Measurements from ENCODE around the gene CCDC57.
"Not testable (repeated sequence)": the region's sequence is repeated elsewhere in the genome, so short reads cannot be mapped to it uniquely, and the experiment has no call there.

The CCDC57 gene

GRCh38 chr17:82175951-82176350 is 36.7 kb downstream of the CCDC57 start:
- Histone ChIP-seq H3K4me3 (ENCODE audit: low read length) (no peak overlapping the region), H3K27ac (ENCODE audit: low read depth, low read length) (no peak overlapping the region), H3K36me3 (ENCODE audit: insufficient read depth, low read length) (peaks cover 12% of the 10 kb centered on the region; the same call in 1 of the 2 replicates), H3K27me3 (ENCODE audit: insufficient read depth, low read length) (peaks cover 95% of the 10 kb centered on the region), H3K9me3 (ENCODE audit: insufficient read depth, low read depth, low read length) (no peaks in the 10 kb centered on the region), H3K9ac (ENCODE audit: low read depth, low read length) (no peak overlapping the region), H3K4me1 (ENCODE audit: insufficient read depth, low read length) (peaks cover 23% of the 10 kb centered on the region)
- 80% methylated on average over 4 of the region's 4 CpGs for WGBS

- 7% methylated on average over 10 of the region's 10 CpGs for WGBS
- Histone ChIP-seq H3K9me3 (ENCODE audit: insufficient read depth, low read depth, low read length) (no peaks in the 10 kb centered on the region), H3K36me3 (ENCODE audit: insufficient read depth, low read length) (peaks cover 16% of the 10 kb centered on the region; the same call in 1 of the 2 replicates), H3K27me3 (ENCODE audit: insufficient read depth, low read length) (peaks cover 96% of the 10 kb centered on the region), H3K4me1 (ENCODE audit: insufficient read depth, low read length) (peaks cover 23% of the 10 kb centered on the region), H3K4me3 (ENCODE audit: low read length) (peak overlapping the region; percentile 16; the same call in 1 of the 2 replicates), H3K27ac (ENCODE audit: low read depth, low read length) (peak overlapping the region; percentile 57; the same call in 1 of the 2 replicates), H3K9ac (ENCODE audit: low read depth, low read length) (no peak overlapping the region)
Observed at GRCh38 chr17:82175201-82175600, 37.4 kb downstream of the CCDC57 start.

DNA sequence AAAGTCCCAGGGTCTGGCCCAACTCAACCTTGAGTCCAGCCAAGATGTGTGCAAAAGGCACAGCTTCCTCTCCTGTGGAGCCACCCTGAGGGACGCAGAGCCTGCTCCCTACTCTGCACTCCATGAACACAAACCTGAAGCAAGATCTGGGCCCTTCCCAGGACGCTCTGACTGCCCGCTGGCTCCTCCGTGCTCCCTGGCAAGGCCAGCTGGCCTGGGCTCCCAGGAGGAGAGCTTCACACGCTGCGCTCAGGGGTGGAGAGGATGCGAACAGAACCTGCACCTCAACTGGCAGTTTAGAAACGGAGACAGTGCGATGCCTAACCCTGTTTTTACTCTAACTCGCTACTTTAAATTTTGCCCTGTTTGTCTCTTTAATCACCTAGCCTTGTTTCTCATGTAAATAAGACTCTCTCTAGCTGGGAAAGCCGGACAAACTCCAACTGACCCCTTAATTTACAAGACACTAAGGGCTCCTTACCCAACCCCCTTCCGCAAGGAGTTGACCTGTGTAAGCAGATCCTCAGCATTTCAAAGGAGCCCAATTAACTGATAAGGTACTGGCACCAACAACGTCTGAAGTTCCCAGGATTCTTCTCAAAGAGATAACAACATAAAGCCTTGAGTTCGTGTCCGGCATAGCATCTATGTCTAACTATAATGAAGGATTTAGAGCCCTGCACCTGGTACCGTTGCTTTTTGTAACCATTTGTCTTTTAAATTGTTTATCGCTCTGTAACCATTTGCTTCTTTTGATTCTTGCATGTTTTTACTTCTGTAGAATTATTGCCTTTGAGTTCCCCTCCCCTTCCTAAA is 38.4 kb downstream of the CCDC57 start:
- Histone ChIP-seq H3K36me3 (ENCODE audit: insufficient read depth, low read length) (peaks cover 16% of the 10 kb centered on the region; the same call in 1 of the 2 replicates), H3K27me3 (ENCODE audit: insufficient read depth, low read length) (peaks cover 96% of the 10 kb centered on the region), H3K27ac (ENCODE audit: low read depth, low read length) (peak overlapping the region; percentile 82; the same call in 1 of the 2 replicates), H3K4me3 (ENCODE audit: low read length) (peak overlapping the region; percentile 16; the same call in 1 of the 2 replicates), H3K4me1 (ENCODE audit: insufficient read depth, low read length) (peaks cover 23% of the 10 kb centered on the region)
- H3K9ac ChIP-seq (ENCODE audit: low read depth, low read length); H3K9me3 ChIP-seq (ENCODE audit: insufficient read depth, low read depth, low read length): not testable (repeated sequence)
- WGBS = 2% methylated on average over 17 of the region's 17 CpGs

DNA sequence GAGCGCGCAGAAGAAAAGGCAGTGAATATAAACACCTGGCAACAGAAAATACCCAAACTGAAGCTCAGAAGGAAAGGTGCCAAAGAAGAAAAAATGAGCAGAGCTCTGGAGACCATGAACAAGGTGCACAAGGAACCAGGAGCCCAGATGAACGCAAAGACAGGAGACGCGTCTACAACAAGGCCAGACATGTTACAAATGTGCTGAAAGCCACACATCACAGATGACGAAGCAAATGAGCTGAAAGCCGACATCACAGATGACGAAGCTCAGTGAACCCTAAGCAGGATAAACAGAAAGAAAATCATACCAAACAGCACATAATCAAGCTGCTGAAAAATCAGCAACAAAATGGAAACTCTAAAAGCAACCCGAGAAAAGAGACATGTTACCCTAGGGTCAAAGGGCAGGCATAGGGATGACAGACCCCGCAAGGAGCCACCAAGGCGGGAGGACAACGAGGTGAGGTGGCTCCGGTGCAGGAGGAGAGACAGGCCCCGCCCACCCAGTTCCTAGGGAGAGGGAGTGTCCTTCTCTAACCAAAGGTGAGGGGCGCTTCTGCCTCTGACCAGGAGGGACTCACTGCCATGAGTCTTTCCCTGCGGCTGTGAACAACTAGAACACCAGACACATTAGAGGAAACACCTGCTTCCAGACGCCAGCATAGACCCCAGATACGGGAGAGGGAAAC is 39.1 kb downstream of the CCDC57 start:
- H3K27me3 ChIP-seq (ENCODE audit: insufficient read depth, low read length) = peaks cover 89% of the 10 kb centered on the region
- WGBS = 33% methylated on average over 18 of the region's 18 CpGs

GRCh38 chr17:82172486-82173160 is 40.0 kb downstream of the CCDC57 start:
- H3K4me3 ChIP-seq (ENCODE audit: low read length) = no peak overlapping the region
- H3K27me3 ChIP-seq (ENCODE audit: insufficient read depth, low read length) = peaks cover 84% of the 10 kb centered on the region
- WGBS = 63% methylated on average over 18 of the region's 18 CpGs
- H3K9me3 ChIP-seq (ENCODE audit: insufficient read depth, low read depth, low read length) = no peaks in the 10 kb centered on the region
- no peak overlapping the region for H3K27ac ChIP-seq (ENCODE audit: low read depth, low read length)
- peaks cover 23% of the 10 kb centered on the region for H3K4me1 ChIP-seq (ENCODE audit: insufficient read depth, low read length)
- H3K9ac ChIP-seq (ENCODE audit: low read depth, low read length) = no peak overlapping the region
- H3K36me3 ChIP-seq (ENCODE audit: insufficient read depth, low read length) = peaks cover 13% of the 10 kb centered on the region; the same call in 1 of the 2 replicates

More for the DNA sequence above, 39.1 kb downstream of the CCDC57 start:
- peaks cover 23% of the 10 kb centered on the region for H3K4me1 ChIP-seq (ENCODE audit: insufficient read depth, low read length)
- no peak overlapping the region for H3K4me3 ChIP-seq (ENCODE audit: low read length)
- H3K9me3 ChIP-seq (ENCODE audit: insufficient read depth, low read depth, low read length) = no peaks in the 10 kb centered on the region
- H3K27ac ChIP-seq (ENCODE audit: low read depth, low read length) = peak overlapping the region; percentile 82; the same call in 1 of the 2 replicates
- H3K9ac ChIP-seq (ENCODE audit: low read depth, low read length) = no peak overlapping the region
- peaks cover 16% of the 10 kb centered on the region; the same call in 1 of the 2 replicates for H3K36me3 ChIP-seq (ENCODE audit: insufficient read depth, low read length)

- Histone ChIP-seq H3K36me3 (ENCODE audit: insufficient read depth, low read length) (peaks cover 13% of the 10 kb centered on the region; the same call in 1 of the 2 replicates), H3K9me3 (ENCODE audit: insufficient read depth, low read depth, low read length) (no peaks in the 10 kb centered on the region), H3K9ac (ENCODE audit: low read depth, low read length) (no peak overlapping the region), H3K4me3 (ENCODE audit: low read length) (no peak overlapping the region), H3K4me1 (ENCODE audit: insufficient read depth, low read length) (peaks cover 23% of the 10 kb centered on the region), H3K27me3 (ENCODE audit: insufficient read depth, low read length) (peaks cover 76% of the 10 kb centered on the region), H3K27ac (ENCODE audit: low read depth, low read length) (no peak overlapping the region)
- WGBS = 91% methylated on average over 14 of the region's 14 CpGs
Observed at GRCh38 chr17:82171750-82172375, 40.8 kb downstream of the CCDC57 start.

- H3K27me3 ChIP-seq (ENCODE audit: insufficient read depth, low read length) = peaks cover 62% of the 10 kb centered on the region
- peaks cover 13% of the 10 kb centered on the region; the same call in 1 of the 2 replicates for H3K36me3 ChIP-seq (ENCODE audit: insufficient read depth, low read length)
- H3K9me3 ChIP-seq (ENCODE audit: insufficient read depth, low read depth, low read length) = no peaks in the 10 kb centered on the region
- H3K4me1 ChIP-seq (ENCODE audit: insufficient read depth, low read length) = peaks cover 20% of the 10 kb centered on the region
- H3K4me3 ChIP-seq (ENCODE audit: low read length) = no peak overlapping the region
- H3K27ac ChIP-seq (ENCODE audit: low read depth, low read length) = no peak overlapping the region
- no peak overlapping the region for H3K9ac ChIP-seq (ENCODE audit: low read depth, low read length)
- 85% methylated on average over 19 of the region's 19 CpGs for WGBS
Observed at GRCh38 chr17:82170412-82170961, 42.2 kb downstream of the CCDC57 start.

DNA sequence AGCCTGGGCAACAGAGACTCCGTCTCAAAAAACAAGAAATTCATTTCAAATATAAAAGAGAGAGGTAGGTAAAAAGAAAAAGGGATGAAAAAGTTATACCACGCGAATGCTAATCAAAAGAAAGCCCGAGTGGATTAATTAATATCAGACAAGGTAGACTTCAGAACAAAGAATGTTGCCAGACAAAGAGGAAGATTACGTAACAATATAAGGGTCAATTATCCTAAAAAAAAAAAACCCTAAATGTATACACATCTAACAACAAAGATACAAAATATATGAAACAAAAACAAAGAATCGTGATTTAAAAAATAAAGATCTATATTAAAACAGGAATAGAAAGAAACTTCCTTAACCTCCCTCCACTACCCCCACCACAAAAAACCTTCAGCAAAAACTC is 44.1 kb downstream of the CCDC57 start:
- WGBS = 97% methylated on average over 3 of the region's 6 CpGs
- H3K27ac ChIP-seq (ENCODE audit: low read depth, low read length) = no peak overlapping the region

GRCh38 chr17:82167028-82167427 is 45.6 kb downstream of the CCDC57 start:
- Histone ChIP-seq H3K9me3 (ENCODE audit: insufficient read depth, low read depth, low read length) (no peaks in the 10 kb centered on the region), H3K4me3 (ENCODE audit: low read length) (no peak overlapping the region), H3K27ac (ENCODE audit: low read depth, low read length) (no peak overlapping the region), H3K36me3 (ENCODE audit: insufficient read depth, low read length) (peaks cover 13% of the 10 kb centered on the region; the same call in 1 of the 2 replicates), H3K27me3 (ENCODE audit: insufficient read depth, low read length) (peaks cover 30% of the 10 kb centered on the region), H3K9ac (ENCODE audit: low read depth, low read length) (no peak overlapping the region), H3K4me1 (ENCODE audit: insufficient read depth, low read length) (no peaks in the 10 kb centered on the region)
- WGBS = 94% methylated on average over 5 of the region's 5 CpGs

More for the DNA sequence above, 44.1 kb downstream of the CCDC57 start:
- Histone ChIP-seq H3K27me3 (ENCODE audit: insufficient read depth, low read length) (peaks cover 46% of the 10 kb centered on the region), H3K4me1 (ENCODE audit: insufficient read depth, low read length) (peaks cover 4% of the 10 kb centered on the region), H3K36me3 (ENCODE audit: insufficient read depth, low read length) (peaks cover 13% of the 10 kb centered on the region; the same call in 1 of the 2 replicates), H3K9ac (ENCODE audit: low read depth, low read length) (no peak overlapping the region), H3K9me3 (ENCODE audit: insufficient read depth, low read depth, low read length) (no peaks in the 10 kb centered on the region), H3K4me3 (ENCODE audit: low read length) (no peak overlapping the region)

DNA sequence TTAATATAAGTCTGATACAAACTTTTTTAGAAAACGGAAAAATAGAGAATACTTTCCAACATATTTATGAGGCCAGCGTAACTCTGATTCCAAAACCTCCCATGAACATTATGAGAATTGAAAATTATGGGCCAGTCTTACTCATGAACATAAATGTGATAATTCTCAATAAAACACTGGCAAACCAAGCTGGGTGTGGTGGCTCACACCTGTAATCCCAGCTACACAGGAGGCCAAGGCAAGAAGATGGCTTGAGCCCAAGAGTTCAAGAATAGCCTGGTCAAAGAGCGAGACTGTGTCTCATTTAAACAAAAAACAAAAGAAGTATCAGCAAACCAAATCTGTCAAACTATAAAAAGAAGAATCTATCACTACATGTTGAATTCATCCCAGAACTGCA is 47.8 kb downstream of the CCDC57 start:
- H3K27ac ChIP-seq (ENCODE audit: low read depth, low read length) = no peak overlapping the region
- no peak overlapping the region for H3K4me3 ChIP-seq (ENCODE audit: low read length)
- H3K36me3 ChIP-seq (ENCODE audit: insufficient read depth, low read length) = peaks cover 3% of the 10 kb centered on the region; the same call in 1 of the 2 replicates
- no peak overlapping the region for H3K9ac ChIP-seq (ENCODE audit: low read depth, low read length)
- no peaks in the 10 kb centered on the region for H3K4me1 ChIP-seq (ENCODE audit: insufficient read depth, low read length)
- peaks cover 10% of the 10 kb centered on the region for H3K27me3 ChIP-seq (ENCODE audit: insufficient read depth, low read length)
- H3K9me3 ChIP-seq (ENCODE audit: insufficient read depth, low read depth, low read length) = no peaks in the 10 kb centered on the region
- 92% methylated on average over 2 of the region's 3 CpGs for WGBS
